GM21825 (cell line): Measurements from ENCODE around the gene RAB34.

Experiments used
- ATAC-seq: cut with Tn5 transposase; IDR thresholded peaks from one replicate; pipeline ENCODE4 v1.9.1; 2021; ENCODE audit warnings: mild to moderate bottlenecking, moderate library complexity; ENCODE audit not compliant: unreplicated experiment

Gene RAB34

DNA sequence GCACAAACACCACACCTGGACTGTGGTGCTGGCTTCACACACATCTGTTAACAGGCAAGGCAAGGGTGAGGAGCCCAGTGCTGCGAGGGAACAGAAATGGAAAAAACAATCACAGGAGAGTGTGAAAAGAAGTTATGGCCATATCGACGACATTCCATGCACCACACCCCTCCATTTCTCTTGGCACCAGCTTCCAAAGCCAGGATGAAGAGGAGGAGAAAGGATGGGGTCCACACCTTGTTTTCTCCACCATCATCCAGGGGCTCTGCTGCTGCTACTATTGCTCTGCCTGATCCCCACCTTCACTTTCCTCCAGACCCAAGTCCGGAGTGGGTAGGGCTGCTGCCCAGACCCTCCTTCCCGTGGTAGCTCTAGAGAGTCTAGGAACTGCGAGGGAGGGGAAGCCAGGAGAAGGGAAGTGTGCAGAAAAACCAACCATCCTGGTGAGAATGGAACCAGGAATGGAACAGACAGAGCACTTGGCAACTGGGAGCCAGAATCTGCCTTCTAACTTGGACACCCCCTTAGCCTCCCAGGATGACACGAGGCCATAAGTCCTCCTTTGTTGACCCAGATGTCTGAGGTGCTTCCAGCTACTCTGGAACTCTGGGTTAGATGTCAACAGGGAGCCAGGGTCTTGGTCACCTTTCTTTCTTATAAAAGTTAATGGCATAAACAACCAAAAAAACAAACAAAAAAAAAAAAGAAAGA, 4.8 kb downstream of the RAB34 start:
- ATAC-seq = no peak

- no peak for ATAC-seq
These were observed 5.5 kb downstream of the RAB34 start for GRCh38 chr17:28712032-28712704.

- peak; percentile 14 for ATAC-seq
These were observed 6.0 kb downstream of the RAB34 start, which contains the start of gene PROCA1 for GRCh38 chr17:28711723-28712031. Gene PROCA1 (minus strand): TSS chr17:28711888. CDS start chr17:28711660, 228 bp downstream.

- peak; percentile 45 for ATAC-seq
These were observed 6.6 kb downstream of the RAB34 start for GRCh38 chr17:28710861-28711722.

- no peak for ATAC-seq
These were observed 10.3 kb downstream of the RAB34 start for GRCh38 chr17:28707339-28707720.

GRCh38 chr17:28706471-28707338, 11.0 kb downstream of the RAB34 start:
- ATAC-seq = no peak

GRCh38 chr17:28705728-28706334, 11.8 kb downstream of the RAB34 start:
- ATAC-seq = no peak

DNA sequence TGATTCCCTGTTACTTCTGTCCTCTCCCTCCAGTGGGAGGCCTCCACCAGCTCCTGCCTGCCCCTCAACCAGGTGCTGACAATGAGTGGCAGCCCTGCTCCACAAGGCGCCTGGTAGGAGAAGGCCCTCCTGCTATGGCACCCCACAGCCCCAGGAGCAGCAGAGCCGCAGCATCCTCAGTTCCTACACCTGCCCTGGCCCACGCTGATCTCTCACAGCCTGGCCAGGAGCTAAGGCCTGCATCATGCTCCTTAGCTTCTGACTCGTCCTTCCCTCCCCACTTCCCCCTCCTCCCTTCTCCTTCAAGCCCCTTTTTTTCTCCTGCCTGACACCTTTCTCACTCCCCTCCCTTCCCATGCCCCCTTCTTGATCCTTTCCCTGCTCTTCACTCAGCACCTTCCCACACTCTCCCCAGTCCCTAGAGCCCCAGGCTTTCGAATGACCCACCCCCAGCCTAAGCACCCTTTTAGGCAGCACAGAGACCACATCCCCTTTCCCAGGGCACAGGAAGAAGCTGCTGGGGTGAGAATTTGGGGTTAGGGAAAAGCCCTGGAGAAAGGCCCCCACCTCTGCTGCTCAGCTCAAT, 12.5 kb downstream of the RAB34 start:
- ATAC-seq = no peak

DNA sequence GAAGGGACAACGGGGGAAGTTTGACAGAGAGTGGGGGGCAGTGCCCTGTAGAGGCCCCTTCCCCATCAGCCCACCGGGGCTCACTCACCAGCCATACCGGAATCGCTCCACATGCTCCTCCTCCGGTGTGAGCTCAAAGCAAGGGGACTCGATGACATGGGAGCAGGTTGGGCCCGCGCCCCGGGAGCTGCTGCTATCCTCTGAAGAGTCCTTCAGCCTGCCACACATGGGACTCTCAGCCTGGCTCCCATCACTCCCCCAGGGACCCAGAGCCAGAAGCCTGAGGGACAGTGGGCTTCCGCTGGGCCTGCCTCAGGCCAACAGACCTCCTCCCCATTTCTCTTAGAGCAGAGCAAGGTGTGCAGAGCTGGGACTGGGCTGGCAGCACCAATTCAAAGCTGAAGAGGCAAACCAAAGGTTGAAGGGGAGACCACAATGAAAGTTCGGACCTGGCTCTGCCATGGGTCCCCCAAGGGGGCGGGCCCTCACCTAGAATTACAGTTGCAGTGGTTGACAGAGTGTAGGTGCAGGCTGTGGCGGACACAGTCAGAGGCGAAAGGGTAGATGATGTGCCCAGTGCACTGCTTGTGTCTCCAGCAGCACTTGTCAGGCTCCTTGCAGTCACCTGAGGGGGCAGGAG, 13.3 kb downstream of the RAB34 start:
- no peak for ATAC-seq

DNA sequence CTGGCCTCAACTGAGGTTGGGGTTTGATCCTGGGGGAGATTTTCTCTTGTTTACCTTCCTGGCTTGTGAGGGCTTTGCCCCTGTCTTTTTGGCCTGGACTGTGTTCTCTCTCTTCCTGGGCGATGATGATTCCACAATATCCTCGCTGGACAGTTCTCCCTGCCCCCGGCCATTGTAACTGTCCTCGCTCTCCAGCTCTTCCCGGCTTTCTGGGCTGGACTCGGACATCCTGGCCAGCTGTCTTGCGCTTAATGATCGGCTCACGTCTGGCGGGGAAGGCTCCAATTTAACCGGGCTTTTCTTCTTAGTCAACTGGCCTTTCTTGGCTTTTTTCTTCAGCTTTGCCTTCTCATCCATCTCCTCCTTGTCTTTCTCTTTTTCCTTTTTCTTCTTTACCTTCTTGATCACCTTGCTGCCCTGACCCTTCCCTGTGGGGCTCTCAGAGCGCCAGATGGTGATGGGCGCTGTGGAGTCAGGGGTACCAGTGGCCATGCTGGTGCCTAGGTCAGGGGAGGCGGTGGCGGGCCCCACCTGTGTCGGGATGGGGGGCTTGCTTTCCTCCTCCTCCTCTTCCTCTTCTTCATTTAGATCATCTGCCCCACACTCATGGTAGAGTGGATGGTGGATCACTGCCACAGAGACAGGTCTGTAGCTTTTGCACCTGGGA, 14.0 kb downstream of the RAB34 start:
- ATAC-seq = no peak

DNA sequence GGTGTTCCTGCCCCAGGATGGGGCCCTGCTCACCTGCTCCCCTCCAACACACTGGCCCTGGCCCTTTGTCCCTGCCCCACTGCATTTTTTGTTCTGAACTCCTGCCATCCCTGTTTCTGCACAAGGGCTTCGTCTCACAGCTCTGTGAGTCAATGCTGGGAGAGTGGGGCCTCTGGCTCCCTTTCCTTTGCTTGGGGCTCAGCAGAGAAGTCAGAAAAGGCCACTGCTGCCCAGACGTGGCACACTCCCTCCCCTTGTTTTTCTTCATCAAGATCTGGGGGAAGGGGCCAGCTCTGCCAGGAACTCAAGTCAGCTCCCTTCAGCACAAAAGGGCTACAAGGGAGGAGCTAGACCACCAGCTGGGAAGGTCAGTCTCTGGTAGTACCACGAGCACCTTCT, 14.9 kb downstream of the RAB34 start:
- ATAC-seq = no peak

GRCh38 chr17:28702026-28702751, 15.5 kb downstream of the RAB34 start:
- no peak for ATAC-seq

- ATAC-seq = no peak
These were observed 16.7 kb downstream of the RAB34 start for GRCh38 chr17:28700830-28701492.

- no peak for ATAC-seq
These were observed 17.4 kb downstream of the RAB34 start for GRCh38 chr17:28700278-28700677.

GRCh38 chr17:28698253-28698941, 19.3 kb downstream of the RAB34 start:
- no peak for ATAC-seq

- ATAC-seq = no peak
These were observed 23.8 kb downstream of the RAB34 start for GRCh38 chr17:28693869-28694268.

- ATAC-seq = no peak
These were observed 28.7 kb downstream of the RAB34 start for GRCh38 chr17:28689011-28689410.
